Activated B cell treated with CpG ODN at 0.5 μM for 24 hours (primary cell): Measurements from ENCODE around the gene COL9A3. TPM values are rescaled to one million over a fixed set of nuclear protein-coding genes. Genes with fewer than 3 reads are reported as not detected.

Experiments used
- ATAC-seq: fragments of 200-7000 bp; cut with Tn5 transposase; one replicate; pipeline ENCODE4 v1.10.0; 2021; ENCODE audit warnings: low read depth, mild to moderate bottlenecking, moderate library complexity
- CTCF ChIA-PET: fragments of 350-600 bp; sonication (Branson Sonifier 250); formaldehyde crosslinking; loops from one replicate; lab custom pipeline; 2021; ENCODE audit warnings: antibody characterized with exemption; lab: Charles Lee
- POLR2A ChIA-PET: fragments of 350-600 bp; sonication (Branson Sonifier 250); formaldehyde crosslinking; loops from one replicate; lab custom pipeline; 2021; ENCODE audit warnings: antibody characterized with exemption; lab: Charles Lee
- DNase-seq: peaks from one replicate; pipeline ENCODE4 v3.0.0; 2022
- H3K27ac Mint-ChIP-seq: one replicate; pipeline ENCODE4 v1.8.0; 2020; ENCODE audit warnings: mixed read lengths
- H3K27me3 Mint-ChIP-seq: one replicate; pipeline ENCODE4 v1.8.0; 2021; ENCODE audit warnings: mixed read lengths
- H3K36me3 Mint-ChIP-seq: one replicate; pipeline ENCODE4 v1.8.0; 2021; ENCODE audit warnings: low read depth, mixed read lengths
- H3K4me1 Mint-ChIP-seq: one replicate; pipeline ENCODE4 v1.8.0; 2021; ENCODE audit warnings: mixed read lengths
- H3K4me3 Mint-ChIP-seq: one replicate; pipeline ENCODE4 v1.8.0; 2020; ENCODE audit warnings: mild to moderate bottlenecking, mixed read lengths
- H3K9me3 Mint-ChIP-seq: one replicate; pipeline ENCODE4 v1.8.0; 2020; ENCODE audit warnings: mixed read lengths
- intact Hi-C: fragments of 100-400 bp; cut with micrococcal nuclease; formaldehyde crosslinking; loops from one replicate; pipeline ENCODE4 v1.15.1; 2024
- total RNA-seq: library from RNA; stranded (reverse); gene quantifications from 2 replicates; pipeline ENCODE4 v1.2.3, GENCODE V29; 2022
- TF ChIP-seq, protein P1 (sequence below): fragments of 200-600 bp; IDR thresholded peaks from one replicate; pipeline ENCODE4 v1.8.0; 2022; ENCODE audit warnings: antibody characterized with exemption, mild to moderate bottlenecking

The COL9A3 gene
- total RNA-seq, 1 donor from 2014 or later: 37.6 TPM

DNA sequence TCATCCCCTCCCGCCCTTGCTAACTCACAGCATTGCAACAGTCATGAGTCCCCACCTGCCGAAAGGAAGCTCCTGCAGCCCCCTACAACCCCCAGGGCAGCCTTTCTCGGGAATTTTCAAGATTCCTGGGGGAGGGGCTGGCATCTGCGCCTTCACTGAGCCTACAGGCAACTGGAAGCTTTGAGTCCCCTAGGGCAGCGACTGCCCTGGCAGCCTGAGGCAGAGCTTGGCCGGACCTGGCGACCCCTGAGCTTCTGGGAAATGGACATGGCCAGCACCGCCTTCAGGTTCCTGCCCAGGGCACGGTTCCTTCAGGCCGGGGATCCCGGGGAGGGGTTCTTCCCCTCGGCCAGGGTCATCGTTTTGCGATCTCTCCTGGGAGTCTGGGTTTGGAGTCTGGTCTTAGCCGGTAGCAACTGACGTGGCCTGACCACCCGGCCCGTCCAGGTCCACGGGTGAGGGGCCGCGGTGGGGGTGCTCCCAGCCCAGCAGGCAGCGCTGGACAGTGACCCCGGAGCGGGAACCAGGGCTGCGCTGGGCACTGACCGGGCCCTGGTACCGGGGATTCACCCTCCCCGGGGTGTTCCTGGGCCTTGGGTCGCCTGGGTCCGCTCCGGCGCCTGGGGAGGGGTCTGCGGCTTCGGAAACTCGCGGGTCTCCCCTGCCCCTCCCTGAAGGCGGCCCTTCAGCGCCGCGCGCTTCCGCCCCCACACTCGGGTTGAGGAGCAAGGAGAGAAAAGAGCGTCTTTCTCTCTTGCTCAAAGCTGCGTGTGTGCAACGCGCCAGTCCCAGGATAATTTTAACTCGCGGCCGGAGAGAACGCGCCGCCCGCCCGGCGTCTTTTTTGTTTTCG lies 593 bp upstream of the COL9A3 start:
- Mint-ChIP-seq H3K27ac (no peak overlapping the region), H3K27me3 (peaks cover 23% of the 10 kb centered on the region), H3K4me1 (peaks cover 16% of the 10 kb centered on the region), H3K36me3 (peaks cover 13% of the 10 kb centered on the region), H3K4me3 (peak overlapping the region; percentile 64), H3K9me3 (no peaks in the 10 kb centered on the region)
- ChIA-PET CTCF (no interaction called here), POLR2A (interaction anchor here (0.7 to 1.7 kb wide), 4 partner anchors 9 to 165 kb away, joined by 4 to 9 read pairs (median 4); no protein-coding TSS in a partner anchor)
- DNase-seq (no peak), ATAC-seq (peak; percentile 26)
- TF ChIP-seq, protein P1, sequence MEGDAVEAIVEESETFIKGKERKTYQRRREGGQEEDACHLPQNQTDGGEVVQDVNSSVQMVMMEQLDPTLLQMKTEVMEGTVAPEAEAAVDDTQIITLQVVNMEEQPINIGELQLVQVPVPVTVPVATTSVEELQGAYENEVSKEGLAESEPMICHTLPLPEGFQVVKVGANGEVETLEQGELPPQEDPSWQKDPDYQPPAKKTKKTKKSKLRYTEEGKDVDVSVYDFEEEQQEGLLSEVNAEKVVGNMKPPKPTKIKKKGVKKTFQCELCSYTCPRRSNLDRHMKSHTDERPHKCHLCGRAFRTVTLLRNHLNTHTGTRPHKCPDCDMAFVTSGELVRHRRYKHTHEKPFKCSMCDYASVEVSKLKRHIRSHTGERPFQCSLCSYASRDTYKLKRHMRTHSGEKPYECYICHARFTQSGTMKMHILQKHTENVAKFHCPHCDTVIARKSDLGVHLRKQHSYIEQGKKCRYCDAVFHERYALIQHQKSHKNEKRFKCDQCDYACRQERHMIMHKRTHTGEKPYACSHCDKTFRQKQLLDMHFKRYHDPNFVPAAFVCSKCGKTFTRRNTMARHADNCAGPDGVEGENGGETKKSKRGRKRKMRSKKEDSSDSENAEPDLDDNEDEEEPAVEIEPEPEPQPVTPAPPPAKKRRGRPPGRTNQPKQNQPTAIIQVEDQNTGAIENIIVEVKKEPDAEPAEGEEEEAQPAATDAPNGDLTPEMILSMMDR: no peak
- intact Hi-C loops: no loop called here

DNA sequence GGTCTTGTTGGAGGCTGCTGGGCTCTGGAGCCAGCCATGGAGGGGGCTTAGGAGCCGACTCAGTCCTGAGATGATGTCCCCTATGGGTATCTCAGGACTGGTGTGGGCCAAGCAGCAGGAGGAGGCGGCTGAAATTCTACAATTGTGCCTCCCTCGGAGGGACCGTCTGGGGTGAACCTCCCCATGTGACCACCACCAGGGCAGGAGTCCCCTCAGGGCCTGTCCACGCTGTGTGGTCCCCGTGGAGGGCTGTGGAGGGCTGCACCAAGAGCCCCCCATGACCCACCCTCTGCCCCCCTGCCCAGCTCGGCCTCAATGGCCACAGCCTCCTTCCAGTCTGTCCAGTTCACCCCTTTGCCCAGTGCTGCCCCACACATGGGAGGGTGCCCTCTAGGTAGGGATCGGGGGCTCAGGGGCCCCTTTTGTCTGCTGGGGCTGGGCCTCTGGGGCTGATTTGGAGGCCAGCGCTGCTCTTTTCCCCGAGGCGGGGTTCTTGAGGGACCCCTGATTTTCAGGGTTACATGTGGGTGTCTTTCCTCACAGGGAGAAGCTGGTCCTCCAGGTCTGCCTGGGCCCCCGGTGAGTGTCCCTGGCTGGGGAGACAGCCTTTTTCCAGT lies 1.2 kb downstream of the COL9A3 start:
- H3K4me1 Mint-ChIP-seq: peaks cover 20% of the 10 kb centered on the region
- no peak overlapping the region for H3K4me3 Mint-ChIP-seq
- TF ChIP-seq, protein P1: no peak
- ATAC-seq: no peak
- H3K27me3 Mint-ChIP-seq: peaks cover 23% of the 10 kb centered on the region
- intact Hi-C loops: loop anchor here (1.0 kb wide), 1 partner anchor 10 kb away; no protein-coding TSS in a partner anchor
- no peak overlapping the region for H3K27ac Mint-ChIP-seq
- H3K36me3 Mint-ChIP-seq: no peaks in the 10 kb centered on the region
- DNase-seq: no peak
- CTCF ChIA-PET: no interaction called here
- POLR2A ChIA-PET: no interaction called here
- no peaks in the 10 kb centered on the region for H3K9me3 Mint-ChIP-seq

DNA sequence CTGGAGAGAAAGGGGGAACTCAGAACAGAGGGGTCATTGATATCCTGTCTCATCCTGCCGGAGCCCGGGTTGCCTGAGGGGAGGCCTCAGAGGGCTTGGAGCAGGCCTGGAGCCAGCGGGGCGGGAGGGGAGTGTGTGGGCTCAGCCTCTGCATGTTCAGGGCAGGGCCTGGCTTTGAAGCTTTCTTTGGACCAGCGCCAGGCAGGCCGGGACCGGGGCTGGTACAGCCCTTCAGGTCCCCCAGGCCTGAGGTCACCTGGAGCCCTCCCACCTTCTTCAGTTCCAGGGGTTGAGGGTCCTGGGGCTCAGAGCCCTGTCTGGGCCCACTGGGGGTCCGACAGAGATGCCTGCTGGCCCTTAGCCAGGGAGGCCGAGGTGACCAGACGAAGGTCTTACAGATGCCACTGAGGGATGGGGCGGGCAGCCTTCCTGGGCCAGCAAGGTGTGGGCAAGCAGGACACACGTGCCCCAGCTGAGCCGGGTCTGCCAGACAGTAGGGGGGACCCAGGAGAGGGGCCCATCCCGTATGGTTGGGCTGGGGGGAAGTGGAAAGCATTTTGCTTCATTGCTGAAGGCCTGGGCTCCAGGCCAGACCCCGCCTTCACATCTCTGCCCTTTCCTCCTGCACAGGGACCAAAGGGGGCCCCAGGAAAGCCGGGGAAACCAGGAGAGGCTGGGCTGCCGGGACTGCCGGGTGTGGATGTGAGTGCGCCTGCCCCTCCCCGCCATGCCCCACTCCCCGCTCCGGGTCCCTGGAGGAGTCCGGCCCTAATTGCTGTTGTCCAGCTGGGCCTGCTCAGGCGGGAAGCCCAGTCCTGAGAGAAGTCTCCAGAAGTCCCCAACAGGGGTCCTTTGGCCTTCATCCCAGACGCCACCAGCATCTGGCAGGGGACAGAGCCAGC lies 2.0 kb downstream of the COL9A3 start:
- H3K27ac Mint-ChIP-seq: no peak overlapping the region
- no peaks in the 10 kb centered on the region for H3K9me3 Mint-ChIP-seq
- peaks cover 21% of the 10 kb centered on the region for H3K4me1 Mint-ChIP-seq
- H3K36me3 Mint-ChIP-seq: no peaks in the 10 kb centered on the region
- CTCF ChIA-PET: no interaction called here
- H3K4me3 Mint-ChIP-seq: no peak overlapping the region
- DNase-seq (no peak), ATAC-seq (no peak)
- H3K27me3 Mint-ChIP-seq: peaks cover 23% of the 10 kb centered on the region
- TF ChIP-seq, protein P1: no peak
- intact Hi-C loops: loop anchor here (1.0 kb wide), 1 partner anchor 11 kb away; no protein-coding TSS in a partner anchor
- POLR2A ChIA-PET: no interaction called here

DNA sequence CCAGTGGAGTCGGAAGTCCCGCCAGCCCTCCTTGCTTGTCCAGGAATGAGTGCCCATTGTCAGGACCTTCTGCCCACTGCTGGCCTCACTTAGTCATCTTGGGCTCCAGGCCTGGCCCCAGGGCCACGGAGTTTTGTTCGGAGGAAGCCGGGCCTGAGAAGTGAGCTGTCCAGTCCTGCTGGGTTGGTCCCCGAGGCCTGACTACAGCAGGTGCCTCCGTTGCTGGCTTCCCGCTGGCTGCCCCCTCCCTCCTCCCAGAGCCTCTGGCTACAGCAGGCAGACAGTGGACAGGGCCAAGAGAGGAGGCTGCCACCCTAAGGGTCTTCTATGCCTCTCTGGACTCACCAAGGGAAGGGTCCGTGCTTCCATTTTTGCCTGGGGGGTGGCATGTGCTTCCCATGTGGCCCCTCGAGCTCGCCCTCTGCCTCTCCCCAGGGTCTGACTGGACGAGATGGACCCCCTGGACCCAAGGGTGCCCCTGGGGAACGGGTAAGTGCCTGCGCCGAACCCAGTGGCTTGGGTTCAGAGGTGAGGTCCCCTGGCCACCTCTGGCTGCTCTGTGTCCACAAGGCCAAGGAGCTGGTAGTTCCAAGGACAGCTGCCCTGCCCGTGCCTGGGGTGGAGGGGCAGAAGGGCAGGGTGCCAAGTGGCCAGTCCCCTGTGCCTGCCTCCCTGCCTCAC lies 2.8 kb downstream of the COL9A3 start:
- TF ChIP-seq, protein P1: no peak
- H3K9me3 Mint-ChIP-seq: no peaks in the 10 kb centered on the region
- DNase-seq (no peak), ATAC-seq (no peak)
- ChIA-PET CTCF (no interaction called here), POLR2A (no interaction called here)
- H3K27ac Mint-ChIP-seq: no peak overlapping the region
- H3K27me3 Mint-ChIP-seq: peaks cover 23% of the 10 kb centered on the region
- H3K4me1 Mint-ChIP-seq: peaks cover 22% of the 10 kb centered on the region
- H3K4me3 Mint-ChIP-seq: no peak overlapping the region
- intact Hi-C loops: no loop called here
- no peaks in the 10 kb centered on the region for H3K36me3 Mint-ChIP-seq
